OCI-LY7 (cell line): ENCODE data around the gene C1orf174.

Experiments
- CTCF ChIP-seq: fragments of 200-600 bp; sonication (generic); conservative IDR thresholded peaks from 2 replicates; pipeline ENCODE4 v1.5.1; 2014; ENCODE audit warnings: mild to moderate bottlenecking, antibody characterized with exemption, low read length, moderate library complexity, mixed read lengths
- EZH2phosphoT487 ChIP-seq: fragments of 200-600 bp; sonication (generic); IDR thresholded peaks from 2 replicates; pipeline ENCODE4 v1.6.1; 2018; ENCODE audit warnings: low read depth, borderline replicate concordance, mild to moderate bottlenecking, mixed run types, antibody characterized with exemption, low read length, moderate library complexity, mixed read lengths

GRCh38 chr1:3940081-3940753, 40.1 kb upstream of the C1orf174 start:
- no peak for TF ChIP-seq CTCF
- TF ChIP-seq EZH2phosphoT487, result no peak
